ENCODE measurements around the gene MOB3B. TPM values are rescaled to one million over a fixed set of nuclear protein-coding genes. Genes with fewer than 3 reads are reported as not detected.
"Not testable (repeated sequence)": the region's sequence is repeated elsewhere in the genome, so short reads cannot be mapped to it uniquely, and the experiment has no call there.

Gene MOB3B
- total RNA-seq, 1 donor from 2014 or later: 10.0 TPM

GRCh38 chr9:27425827-27426510 is 103.6 kb downstream of the MOB3B start:
- Mint-ChIP-seq H3K9me3 (no peaks in the 10 kb centered on the region), H3K27me3 (no peaks in the 10 kb centered on the region), H3K27ac (no peak overlapping the region), H3K4me1 (peaks cover 67% of the 10 kb centered on the region), H3K4me3 (no peak overlapping the region), H3K36me3 (ENCODE audit: low read depth) (peaks cover 2% of the 10 kb centered on the region)
- CTCF ChIA-PET: interaction anchor here (1.2 kb wide), 1 partner anchor 104 kb away, joined by 3 read pairs; the partner anchor contains the start of gene MOB3B
- TF ChIP-seq, protein P1, sequence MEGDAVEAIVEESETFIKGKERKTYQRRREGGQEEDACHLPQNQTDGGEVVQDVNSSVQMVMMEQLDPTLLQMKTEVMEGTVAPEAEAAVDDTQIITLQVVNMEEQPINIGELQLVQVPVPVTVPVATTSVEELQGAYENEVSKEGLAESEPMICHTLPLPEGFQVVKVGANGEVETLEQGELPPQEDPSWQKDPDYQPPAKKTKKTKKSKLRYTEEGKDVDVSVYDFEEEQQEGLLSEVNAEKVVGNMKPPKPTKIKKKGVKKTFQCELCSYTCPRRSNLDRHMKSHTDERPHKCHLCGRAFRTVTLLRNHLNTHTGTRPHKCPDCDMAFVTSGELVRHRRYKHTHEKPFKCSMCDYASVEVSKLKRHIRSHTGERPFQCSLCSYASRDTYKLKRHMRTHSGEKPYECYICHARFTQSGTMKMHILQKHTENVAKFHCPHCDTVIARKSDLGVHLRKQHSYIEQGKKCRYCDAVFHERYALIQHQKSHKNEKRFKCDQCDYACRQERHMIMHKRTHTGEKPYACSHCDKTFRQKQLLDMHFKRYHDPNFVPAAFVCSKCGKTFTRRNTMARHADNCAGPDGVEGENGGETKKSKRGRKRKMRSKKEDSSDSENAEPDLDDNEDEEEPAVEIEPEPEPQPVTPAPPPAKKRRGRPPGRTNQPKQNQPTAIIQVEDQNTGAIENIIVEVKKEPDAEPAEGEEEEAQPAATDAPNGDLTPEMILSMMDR (IDR thresholded peaks at IDR 0.05): no peak
- POLR2A ChIA-PET: no interaction called here
- intact Hi-C loops (cut with micrococcal nuclease): loop anchor here (2.0 to 5.0 kb wide), 2 partner anchors 13 to 61 kb away; no protein-coding TSS in a partner anchor
- DNase-seq (no peak), ATAC-seq (ENCODE audit: low read depth) (no peak)

DNA sequence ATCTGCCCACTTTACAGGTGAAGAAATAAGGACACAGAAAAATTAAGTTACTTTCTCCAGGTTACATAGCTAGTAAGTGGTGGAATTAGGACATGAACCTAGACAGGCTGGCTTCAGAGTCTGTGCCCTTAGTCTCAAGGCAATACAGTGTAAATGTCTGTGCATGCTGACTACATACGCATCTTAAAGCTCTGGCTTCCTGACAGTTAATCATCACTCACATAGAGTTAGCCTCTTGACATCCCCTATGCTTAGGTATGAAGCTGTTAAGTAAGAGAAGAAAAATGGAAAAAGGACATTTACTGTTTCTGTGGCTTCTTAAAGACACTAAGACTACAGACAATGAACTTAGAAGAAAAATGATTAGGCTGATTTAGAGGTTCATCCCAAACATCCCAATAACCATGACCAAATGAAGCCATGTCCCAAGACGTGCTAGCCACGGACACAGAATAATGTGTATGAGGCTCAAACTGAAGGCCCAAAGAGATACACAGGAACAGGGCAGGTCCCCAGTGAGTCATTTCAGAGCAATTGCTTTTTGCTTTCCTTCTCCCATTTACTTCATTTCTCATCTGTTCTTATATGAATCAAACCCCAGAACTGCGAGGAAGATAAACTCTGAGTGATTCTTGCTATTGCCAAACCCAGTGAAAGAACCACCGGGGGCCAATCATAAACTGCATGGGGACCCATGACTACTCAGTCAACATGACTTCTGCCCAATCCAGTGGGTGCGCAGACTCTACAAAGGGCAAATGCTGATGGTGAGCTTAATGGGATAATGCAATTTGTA is 105.5 kb downstream of the MOB3B start:
- Mint-ChIP-seq H3K36me3 (ENCODE audit: low read depth) (peaks cover 3% of the 10 kb centered on the region), H3K27ac (no peak overlapping the region), H3K4me1 (peaks cover 70% of the 10 kb centered on the region), H3K4me3 (no peak overlapping the region), H3K9me3 (no peaks in the 10 kb centered on the region), H3K27me3 (no peaks in the 10 kb centered on the region)
- POLR2A ChIA-PET: no interaction called here
- DNase-seq (no peak), ATAC-seq (ENCODE audit: low read depth) (no peak)
- CTCF ChIA-PET: interaction anchor here (1.2 kb wide), 1 partner anchor 12 kb away, joined by 3 read pairs; no protein-coding TSS in a partner anchor
- intact Hi-C loops (cut with micrococcal nuclease): loop anchor here (1.0 kb wide), 3 partner anchors 9 to 20 kb away; no protein-coding TSS in a partner anchor
- TF ChIP-seq, protein P1 (IDR thresholded peaks at IDR 0.05): no peak

GRCh38 chr9:27422279-27422834 is 107.3 kb downstream of the MOB3B start:
- H3K27ac Mint-ChIP-seq: no peak overlapping the region
- peaks cover 73% of the 10 kb centered on the region for H3K4me1 Mint-ChIP-seq
- POLR2A ChIA-PET: interaction anchor here (0.7 kb wide), 1 partner anchor 63 kb away, joined by 3 read pairs; no protein-coding TSS in a partner anchor
- no peaks in the 10 kb centered on the region for H3K27me3 Mint-ChIP-seq
- H3K36me3 Mint-ChIP-seq (ENCODE audit: low read depth): peaks cover 7% of the 10 kb centered on the region
- TF ChIP-seq, protein P1 (IDR thresholded peaks at IDR 0.05): no peak
- no peak for ATAC-seq (ENCODE audit: low read depth)
- no peak for DNase-seq
- no peak overlapping the region for H3K4me3 Mint-ChIP-seq
- CTCF ChIA-PET: no interaction called here
- H3K9me3 Mint-ChIP-seq: no peaks in the 10 kb centered on the region
- intact Hi-C loops (cut with micrococcal nuclease): no loop called here

GRCh38 chr9:27421577-27421976 is 108.0 kb downstream of the MOB3B start:
- ChIA-PET POLR2A (interaction anchor here (0.7 kb wide), 1 partner anchor 62 kb away, joined by 3 read pairs; no protein-coding TSS in a partner anchor), CTCF (no interaction called here)
- no peak for ATAC-seq (ENCODE audit: low read depth)
- Mint-ChIP-seq H3K27me3 (no peaks in the 10 kb centered on the region), H3K4me1 (peaks cover 66% of the 10 kb centered on the region), H3K36me3 (ENCODE audit: low read depth) (peaks cover 7% of the 10 kb centered on the region), H3K4me3 (no peak overlapping the region), H3K27ac (peak overlapping the region; percentile 42), H3K9me3 (no peaks in the 10 kb centered on the region)
- DNase-seq: no peak
- TF ChIP-seq, protein P1 (IDR thresholded peaks at IDR 0.05): no peak
- intact Hi-C loops (cut with micrococcal nuclease): no loop called here

DNA sequence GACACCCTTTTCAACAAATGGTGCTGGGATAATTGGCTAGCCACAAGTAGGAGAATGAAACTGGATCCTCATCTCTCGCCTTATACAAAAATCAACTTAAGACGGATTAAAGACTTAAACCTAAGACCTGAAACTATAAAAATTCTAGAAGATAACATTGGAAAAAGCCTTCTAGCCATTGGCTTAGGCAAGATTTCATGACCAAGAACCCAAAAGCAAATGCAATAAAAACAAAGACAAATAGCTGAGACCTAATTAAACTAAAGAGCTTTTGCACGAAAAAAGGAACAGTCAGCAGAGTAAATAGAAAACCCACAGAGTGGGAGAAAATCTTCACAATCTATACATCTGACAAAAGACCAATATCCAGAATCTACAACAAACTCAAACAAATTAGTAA is 110.1 kb downstream of the MOB3B start:
- H3K4me3 Mint-ChIP-seq; H3K36me3 Mint-ChIP-seq (ENCODE audit: low read depth); ATAC-seq (ENCODE audit: low read depth): not testable (repeated sequence)

More for the DNA sequence above, 110.1 kb downstream of the MOB3B start:
- H3K9me3 Mint-ChIP-seq; H3K27me3 Mint-ChIP-seq; H3K27ac Mint-ChIP-seq; DNase-seq; CTCF ChIA-PET; intact Hi-C loops (cut with micrococcal nuclease); POLR2A ChIA-PET: not testable (repeated sequence)
- H3K4me1 Mint-ChIP-seq: peaks cover 55% of the 10 kb centered on the region

Data from activated B cell treated with CpG ODN at 0.5 μM for 24 hours (primary cell).